BJ (cell line): Measurements from ENCODE around the gene COL19A1. TPM values are rescaled to one million over a fixed set of nuclear protein-coding genes. Genes with fewer than 3 reads are reported as not detected.

Experiments
- CTCF ChIA-PET: fragments of 350-600 bp; formaldehyde crosslinking; extraction: SDS; loops from one replicate; lab custom pipeline; 2021; ENCODE audit warnings: antibody characterized with exemption, inconsistent platforms; lab: Yijun Ruan, JAX
- POLR2A ChIA-PET: fragments of 300-600 bp; sonication (Branson Sonifier 250); formaldehyde crosslinking; extraction: SDS; loops from one replicate; lab custom pipeline; 2021; ENCODE audit warnings: antibody characterized with exemption; lab: Charles Lee
- DNase-seq: peaks from one replicate; pipeline ENCODE4 v3.0.0-alpha.2; 2011; ENCODE audit warnings: low read depth
- H3K27me3 ChIP-seq: 2 replicates; pipeline ENCODE4 v1.6.0; 2011; ENCODE audit warnings: low read length; ENCODE audit not compliant: control insufficient read depth, insufficient read depth
- H3K36me3 ChIP-seq: 2 replicates; pipeline ENCODE4 v1.5.1; 2011; ENCODE audit warnings: low read length; ENCODE audit not compliant: control insufficient read depth, insufficient read depth
- H3K4me3 ChIP-seq: 2 replicates; pipeline ENCODE4 v1.5.1; 2011; ENCODE audit warnings: low read depth, mild to moderate bottlenecking, control low read depth, low read length
- CTCF ChIP-seq: IDR thresholded peaks from 2 replicates; pipeline ENCODE4 v1.5.1; 2011; ENCODE audit warnings: low read depth, mild to moderate bottlenecking, control low read depth, inconsistent platforms, low read length, moderate library complexity; ENCODE audit not compliant: insufficient read depth
- polyA plus RNA-seq: library from polyadenylated mRNA; depleted of rRNA; stranded (reverse); fragments of >200 nt; gene quantifications from 2 replicates; pipeline ENCODE4 v1.2.3, GENCODE V29; 2011

Gene COL19A1
- polyA plus RNA-seq, 1 experiment = 0.11 TPM

DNA sequence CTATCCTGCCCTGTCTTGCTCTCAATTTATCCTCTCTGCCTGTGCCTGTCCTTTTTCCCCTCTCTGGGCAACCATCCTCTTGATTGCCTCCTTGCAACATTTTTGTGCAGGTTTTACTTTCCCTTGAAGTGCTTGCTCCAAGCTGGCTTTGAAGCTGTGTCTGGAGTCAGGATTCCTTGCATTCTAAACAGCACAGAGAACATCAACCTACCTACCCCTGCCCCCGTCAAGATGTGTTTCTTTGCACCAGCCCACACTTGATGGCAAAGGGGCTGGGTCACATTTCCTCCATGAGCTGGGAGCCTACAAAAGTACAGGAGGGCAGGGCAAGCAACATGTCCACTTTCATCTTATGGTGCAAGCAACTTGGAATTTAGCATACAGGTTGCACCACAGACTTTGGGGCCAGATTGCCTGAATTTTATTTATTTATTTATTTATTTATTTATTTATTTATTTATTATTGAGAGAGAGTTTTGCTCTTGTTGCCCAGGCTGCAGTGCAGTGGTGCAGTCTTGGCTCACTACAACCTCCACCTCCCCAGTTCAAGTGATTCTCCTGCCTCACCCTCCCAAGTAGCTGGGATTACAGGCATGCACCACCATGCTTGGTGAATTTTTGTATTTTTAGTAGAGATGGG is 206.3 kb downstream of the COL19A1 start:
- TF ChIP-seq CTCF = no peak
- Histone ChIP-seq H3K36me3 (no peaks in the 10 kb centered on the region), H3K27me3 (no peaks in the 10 kb centered on the region), H3K4me3 (no peak overlapping the region)
- ChIA-PET POLR2A (no interaction called here), CTCF (no interaction called here)
- no peak for DNase-seq

DNA sequence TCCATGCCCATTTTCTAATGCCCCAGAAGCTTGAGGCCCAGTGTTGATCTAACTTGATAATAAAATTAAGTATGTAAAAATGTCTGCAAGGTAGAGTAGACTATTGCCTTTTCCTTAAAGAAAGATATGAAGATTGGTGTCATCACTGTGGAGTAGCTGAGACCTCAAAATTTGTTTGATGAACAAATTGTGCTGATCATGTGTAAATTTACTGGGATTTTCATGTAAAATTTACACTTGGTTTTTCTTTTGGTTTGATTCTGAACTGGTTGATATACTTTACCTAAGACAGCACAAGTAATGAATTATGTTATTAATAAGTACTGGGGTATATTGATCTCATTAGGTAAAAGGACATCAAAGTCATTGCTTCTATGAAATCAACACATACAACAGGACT is 207.3 kb downstream of the COL19A1 start:
- CTCF ChIA-PET = interaction anchor here (1.3 kb wide), 1 partner anchor 29 kb away, joined by 3 read pairs; no protein-coding TSS in a partner anchor
- no peak overlapping the region for H3K4me3 ChIP-seq
- no peak for TF ChIP-seq CTCF
- H3K36me3 ChIP-seq = no peaks in the 10 kb centered on the region
- H3K27me3 ChIP-seq = no peaks in the 10 kb centered on the region
- no peak for DNase-seq
- POLR2A ChIA-PET = no interaction called here

- no peak overlapping the region for H3K4me3 ChIP-seq
- no peaks in the 10 kb centered on the region for H3K36me3 ChIP-seq
- POLR2A ChIA-PET = no interaction called here
- TF ChIP-seq CTCF = no peak
- H3K27me3 ChIP-seq = no peaks in the 10 kb centered on the region
- DNase-seq = no peak
- CTCF ChIA-PET = no interaction called here
Observed at GRCh38 chr6:70079241-70079640, 212.9 kb downstream of the COL19A1 start.

DNA sequence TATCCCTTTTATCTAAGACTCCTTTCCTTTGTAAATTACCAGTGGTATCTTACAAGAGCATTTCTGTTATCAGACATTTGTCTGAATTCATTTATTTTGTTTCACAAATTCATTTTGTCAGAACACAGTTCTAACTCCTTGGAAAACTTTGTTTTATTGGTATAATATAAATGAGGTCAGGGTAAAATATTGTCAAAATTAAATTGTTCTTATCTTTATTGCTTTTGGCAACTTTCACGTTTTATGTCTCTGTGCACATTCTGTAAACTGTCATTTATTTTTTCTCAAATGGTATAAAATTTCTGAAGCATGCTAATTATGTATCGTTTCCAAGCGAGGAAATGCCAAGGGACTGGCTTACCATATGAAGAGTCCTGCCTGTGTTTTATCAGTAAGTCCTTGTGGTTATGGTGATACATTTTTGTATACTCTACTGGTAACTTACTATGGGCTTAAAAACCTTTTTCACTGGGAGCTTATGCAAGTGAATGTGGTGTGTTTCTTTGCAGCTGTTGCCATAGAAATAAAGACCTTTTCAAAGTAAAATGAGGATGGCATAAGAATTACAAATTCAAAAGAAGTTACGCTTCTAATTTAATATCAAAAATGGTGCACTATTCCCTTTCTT is 214.2 kb downstream of the COL19A1 start:
- Histone ChIP-seq H3K36me3 (no peaks in the 10 kb centered on the region), H3K4me3 (no peak overlapping the region), H3K27me3 (no peaks in the 10 kb centered on the region)
- DNase-seq = no peak
- ChIA-PET CTCF (no interaction called here), POLR2A (no interaction called here)
- TF ChIP-seq CTCF = no peak

GRCh38 chr6:70082830-70083229 is 216.5 kb downstream of the COL19A1 start:
- no peak for TF ChIP-seq CTCF
- POLR2A ChIA-PET = no interaction called here
- DNase-seq = no peak

More at GRCh38 chr6:70082830-70083229, 216.5 kb downstream of the COL19A1 start:
- CTCF ChIA-PET = no interaction called here
- no peaks in the 10 kb centered on the region for H3K27me3 ChIP-seq
- H3K4me3 ChIP-seq = no peak overlapping the region
- no peaks in the 10 kb centered on the region for H3K36me3 ChIP-seq
